GM12878 (cell line): ENCODE measurements around the gene CEBPG.

ENCODE experiments used
- ATF2 ChIP-seq: IDR thresholded peaks from 2 replicates; pipeline ENCODE4 v1.6.1; 2012; ENCODE audit warnings: low read length, inconsistent platforms
- EP300 ChIP-seq, 2 experiments: fragments of 150-350 bp in 1 of 2; IDR thresholded peaks; 2 replicates each; pipeline ENCODE4 v1.6.1; 2011 to 2012; ENCODE audit warnings: low read depth in 2 of 2, low read length in 2 of 2, borderline replicate concordance in 1 of 2, improper control_type of control experiment in 1 of 2, inconsistent platforms in 1 of 2; ENCODE audit not compliant: control insufficient read depth in 1 of 2
- EZH2 ChIP-seq: IDR thresholded peaks from 2 replicates; pipeline ENCODE4 v1.6.1; 2012; ENCODE audit warnings: low read depth, mild to moderate bottlenecking, control low read depth, inconsistent platforms, low read length, borderline replicate concordance; ENCODE audit not compliant: control insufficient read depth
- JUNB ChIP-seq: IDR thresholded peaks from 2 replicates; pipeline ENCODE4 v1.6.1; 2016; ENCODE audit warnings: antibody characterized with exemption, mild to moderate bottlenecking
- MAX ChIP-seq: IDR thresholded peaks from 2 replicates; pipeline ENCODE4 v1.6.1; 2012; ENCODE audit warnings: low read depth, low read length, improper control_type of control experiment
- POLR2A ChIP-seq: IDR thresholded peaks from 2 replicates; pipeline ENCODE4 v1.6.1; 2011; ENCODE audit warnings: low read depth, mild to moderate bottlenecking, low read length
- SPI1 ChIP-seq: IDR thresholded peaks from 2 replicates; pipeline ENCODE4 v1.6.1; 2011; ENCODE audit warnings: low read depth, mild to moderate bottlenecking, low read length, moderate library complexity, borderline replicate concordance; ENCODE audit not compliant: insufficient read depth
- TAF1 ChIP-seq: IDR thresholded peaks from 2 replicates; pipeline ENCODE4 v1.6.1; 2011; ENCODE audit warnings: mild to moderate bottlenecking, low read depth, low read length, borderline replicate concordance
- USF1 ChIP-seq: IDR thresholded peaks from 2 replicates; pipeline ENCODE4 v1.6.1; 2011; ENCODE audit warnings: borderline replicate concordance, low read depth, mild to moderate bottlenecking, moderate library complexity, mixed read lengths, low read length; ENCODE audit not compliant: insufficient read depth; ENCODE audit errors: extremely low read length
- ZZZ3 ChIP-seq: IDR thresholded peaks from 2 replicates; pipeline ENCODE4 v1.6.1; 2011; ENCODE audit warnings: low read depth; ENCODE audit not compliant: control insufficient read depth, insufficient read length
- TF ChIP-seq, protein P1 (sequence below), 3 experiments: IDR thresholded peaks in 2 of 3; conservative IDR thresholded peaks in 1 of 3; 2 replicates each; pipeline ENCODE4 v1.5.1; 2011; ENCODE audit warnings: low read depth in 3 of 3, low read length in 3 of 3, mild to moderate bottlenecking in 3 of 3, control low read depth in 2 of 3, moderate library complexity in 2 of 3, inconsistent platforms in 1 of 3, mixed read lengths in 1 of 3; ENCODE audit not compliant: control insufficient read depth in 2 of 3, insufficient read depth in 1 of 3; ENCODE audit errors: extremely low read depth in 1 of 3

DNA sequence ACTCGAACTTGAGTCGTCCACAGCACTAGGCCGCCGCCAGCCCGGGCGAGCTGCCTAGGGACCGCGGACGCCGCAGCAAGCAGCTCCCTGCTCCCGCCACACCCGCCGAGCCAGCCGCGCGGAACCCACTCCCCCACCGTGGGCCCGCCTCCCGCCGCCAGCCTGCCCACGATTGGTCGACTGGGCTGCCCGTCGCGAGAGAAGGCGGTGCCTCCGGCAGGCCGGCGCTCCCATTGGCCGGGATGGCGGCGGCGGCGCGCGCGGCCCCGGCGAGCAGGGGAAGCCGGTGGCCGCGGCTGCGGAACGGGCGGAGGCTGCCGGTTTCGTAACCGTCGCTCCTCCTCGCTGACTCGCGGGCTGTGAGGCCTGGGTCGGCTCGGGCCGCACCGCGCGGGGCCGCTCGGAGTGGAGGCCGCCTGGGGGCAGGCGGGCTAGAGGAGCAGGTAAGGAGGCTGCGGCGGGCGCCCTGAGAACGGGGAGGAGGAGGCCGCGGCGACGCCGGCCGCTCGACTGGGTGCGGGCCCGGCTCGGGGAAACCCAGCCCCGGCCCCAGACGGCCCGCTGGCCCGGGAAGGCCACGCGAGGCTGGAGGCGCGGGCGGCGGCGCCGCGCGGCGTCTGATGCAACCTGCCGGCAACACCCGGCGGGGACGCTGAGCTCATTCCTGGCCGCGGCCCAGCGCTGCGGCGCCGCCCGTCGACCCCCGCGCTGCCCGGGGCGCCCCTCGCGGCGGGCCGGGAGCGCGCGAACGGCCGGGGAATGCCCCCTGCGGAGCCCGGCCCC is at the start of gene CEBPG:
- TF ChIP-seq, protein P1, sequence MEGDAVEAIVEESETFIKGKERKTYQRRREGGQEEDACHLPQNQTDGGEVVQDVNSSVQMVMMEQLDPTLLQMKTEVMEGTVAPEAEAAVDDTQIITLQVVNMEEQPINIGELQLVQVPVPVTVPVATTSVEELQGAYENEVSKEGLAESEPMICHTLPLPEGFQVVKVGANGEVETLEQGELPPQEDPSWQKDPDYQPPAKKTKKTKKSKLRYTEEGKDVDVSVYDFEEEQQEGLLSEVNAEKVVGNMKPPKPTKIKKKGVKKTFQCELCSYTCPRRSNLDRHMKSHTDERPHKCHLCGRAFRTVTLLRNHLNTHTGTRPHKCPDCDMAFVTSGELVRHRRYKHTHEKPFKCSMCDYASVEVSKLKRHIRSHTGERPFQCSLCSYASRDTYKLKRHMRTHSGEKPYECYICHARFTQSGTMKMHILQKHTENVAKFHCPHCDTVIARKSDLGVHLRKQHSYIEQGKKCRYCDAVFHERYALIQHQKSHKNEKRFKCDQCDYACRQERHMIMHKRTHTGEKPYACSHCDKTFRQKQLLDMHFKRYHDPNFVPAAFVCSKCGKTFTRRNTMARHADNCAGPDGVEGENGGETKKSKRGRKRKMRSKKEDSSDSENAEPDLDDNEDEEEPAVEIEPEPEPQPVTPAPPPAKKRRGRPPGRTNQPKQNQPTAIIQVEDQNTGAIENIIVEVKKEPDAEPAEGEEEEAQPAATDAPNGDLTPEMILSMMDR (IDR thresholded peaks at IDR 0.05 in 2 of 3, conservative IDR thresholded peaks at IDR 0.05 in 1 of 3; ENCODE audit: control insufficient read depth in 2 of 3, extremely low read depth in 1 of 3, insufficient read depth in 1 of 3, low read depth in 3 of 3, low read length in 3 of 3): peak in 1 of 3 experiments; percentile 7; a peak in 1 of 6 replicates
- peak; percentile 42 for TF ChIP-seq MAX
- TF ChIP-seq USF1: no peak
- peak; percentile 50; the same call in 1 of the 2 replicates for TF ChIP-seq TAF1
- TF ChIP-seq SPI1: no peak
- no peak for TF ChIP-seq JUNB
- no peak for TF ChIP-seq ZZZ3
- TF ChIP-seq EZH2: no peak
- peak; percentile 96 for TF ChIP-seq POLR2A
- TF ChIP-seq ATF2: no peak
- TF ChIP-seq EP300 (IDR thresholded peaks at IDR 0.05; ENCODE audit: borderline replicate concordance in 1 of 2, control insufficient read depth in 1 of 2, low read depth in 2 of 2, low read length in 2 of 2): peak in 1 of 2 experiments; percentile 9; a peak in 1 of 4 replicates
